MCF 10A (cell line): Measurements from ENCODE around the gene RAB36. TPM values are rescaled to one million over a fixed set of nuclear protein-coding genes. Genes with fewer than 3 reads are reported as not detected.

Experiments
- BruUV-seq: library from RNA; stranded (reverse); fragments of 400-500 nt; replicated peaks from 2 replicates; lab custom pipeline; 2021; lab: Mats Ljungman, UMichigan
- CTCF ChIA-PET: fragments of 300-600 bp; sonication (Branson Sonifier 250); formaldehyde crosslinking; extraction: SDS; loops from one replicate; lab custom pipeline; 2021; ENCODE audit warnings: antibody characterized with exemption, inconsistent platforms; lab: Yijun Ruan, JAX
- POLR2A ChIA-PET: fragments of 300-600, 350-650 bp; sonication (Branson Sonifier 250); formaldehyde crosslinking; extraction: SDS; loops from one replicate; lab custom pipeline; 2020; ENCODE audit warnings: antibody characterized with exemption, inconsistent platforms; lab: Yijun Ruan, JAX
- DNase-seq: peaks from one replicate; pipeline ENCODE4 v3.0.0-alpha.2; 2018; ENCODE audit not compliant: unreplicated experiment
- H3K27ac Mint-ChIP-seq: one replicate; pipeline ENCODE4 v1.8.0; 2022; ENCODE audit warnings: mild to moderate bottlenecking, low read depth, mixed read lengths; ENCODE audit not compliant: unreplicated experiment
- H3K27me3 Mint-ChIP-seq: one replicate; pipeline ENCODE4 v1.8.0; 2022; ENCODE audit warnings: mixed read lengths; ENCODE audit not compliant: insufficient read depth, unreplicated experiment
- H3K36me3 Mint-ChIP-seq: one replicate; pipeline ENCODE4 v1.8.0; 2022; ENCODE audit warnings: mild to moderate bottlenecking, moderate library complexity, mixed read lengths; ENCODE audit not compliant: insufficient read depth, unreplicated experiment
- H3K4me1 Mint-ChIP-seq: one replicate; pipeline ENCODE4 v1.8.0; 2022; ENCODE audit warnings: mixed read lengths; ENCODE audit not compliant: insufficient read depth, unreplicated experiment
- H3K4me3 Mint-ChIP-seq: one replicate; pipeline ENCODE4 v1.8.0; 2022; ENCODE audit warnings: mild to moderate bottlenecking, moderate library complexity, mixed read lengths; ENCODE audit not compliant: unreplicated experiment
- H3K9me3 Mint-ChIP-seq: one replicate; pipeline ENCODE4 v1.8.0; 2022; ENCODE audit warnings: mixed read lengths; ENCODE audit not compliant: unreplicated experiment
- CTCF ChIP-seq: fragments of 200-600 bp; IDR thresholded peaks from one replicate; pipeline ENCODE4 v1.8.0; 2022; ENCODE audit warnings: antibody characterized with exemption, mild to moderate bottlenecking; ENCODE audit not compliant: unreplicated experiment
- intact Hi-C: fragments of 100-400 bp; cut with micrococcal nuclease; formaldehyde crosslinking; loops from 2 replicates; pipeline ENCODE4 v1.14.1; 2022
- total RNA-seq: library from RNA; stranded (reverse); gene quantifications from 2 replicates; pipeline ENCODE4 v1.2.3, GENCODE V29; 2022

The RAB36 gene
- total RNA-seq, 1 experiment from 2014 or later = 8.5 TPM

DNA sequence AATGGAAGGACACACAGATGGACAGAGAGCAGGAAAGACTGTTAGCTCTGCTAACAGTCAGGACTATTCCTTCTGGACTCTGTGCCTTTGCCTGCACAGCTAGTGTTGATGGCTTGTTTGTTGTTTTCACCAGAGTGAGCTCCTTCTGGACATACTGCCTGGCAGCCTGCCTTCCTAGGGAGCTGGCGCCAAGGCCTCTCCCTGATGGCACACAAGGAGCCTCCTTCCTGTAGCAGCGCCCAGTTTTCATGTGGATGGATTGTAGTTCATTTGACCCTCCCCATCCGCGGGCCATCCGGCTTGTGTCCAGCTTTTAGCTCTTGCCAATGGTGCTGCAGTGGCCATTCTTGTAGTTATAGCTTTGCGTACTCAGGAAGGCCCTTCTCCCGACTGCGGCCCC is 18.4 kb downstream of the RAB36 start:
- Mint-ChIP-seq H3K27ac (no peak overlapping the region), H3K4me3 (no peak overlapping the region), H3K27me3 (no peaks in the 10 kb centered on the region), H3K9me3 (no peaks in the 10 kb centered on the region), H3K4me1 (no peaks in the 10 kb centered on the region), H3K36me3 (no peaks in the 10 kb centered on the region)
- TF ChIP-seq CTCF = no peak
- CTCF ChIA-PET = interaction anchor here (0.6 to 2.0 kb wide), 5 partner anchors 15 to 1691 kb away, joined by 3 to 11 read pairs (median 4); no protein-coding TSS in a partner anchor
- no TSS peak for BruUV-seq
- DNase-seq = peak; percentile 17
- POLR2A ChIA-PET = interaction anchor here (0.9 kb wide), 1 partner anchor 88 kb away, joined by 4 read pairs; no protein-coding TSS in a partner anchor
- intact Hi-C loops = no loop called here

DNA sequence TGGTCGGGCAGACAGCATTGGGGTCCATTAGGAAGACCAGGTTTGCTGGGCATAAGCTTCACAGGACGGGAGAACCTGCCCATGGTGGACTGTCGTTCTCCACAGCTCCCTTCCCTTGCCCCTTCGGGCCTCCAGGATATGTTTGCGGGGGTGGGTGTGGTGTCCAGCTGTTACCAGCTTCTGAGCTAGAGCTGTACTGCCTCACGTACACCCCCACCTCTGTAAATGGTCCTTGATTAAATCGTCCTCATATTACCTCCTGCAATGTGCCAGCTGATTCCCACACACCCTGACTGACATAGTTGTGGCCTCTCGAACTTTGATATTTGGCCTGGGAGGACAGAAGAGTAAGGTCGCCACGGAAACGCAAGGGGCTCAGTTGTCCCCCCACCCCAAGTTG is 18.8 kb downstream of the RAB36 start:
- TF ChIP-seq CTCF = no peak
- DNase-seq = no peak
- intact Hi-C loops = no loop called here
- H3K36me3 Mint-ChIP-seq = no peaks in the 10 kb centered on the region
- BruUV-seq = no TSS peak
- H3K9me3 Mint-ChIP-seq = no peaks in the 10 kb centered on the region
- H3K27me3 Mint-ChIP-seq = no peaks in the 10 kb centered on the region
- ChIA-PET POLR2A (no interaction called here), CTCF (interaction anchor here (0.6 to 2.0 kb wide), 4 partner anchors 14 to 1690 kb away, joined by 3 to 11 read pairs (median 4); no protein-coding TSS in a partner anchor)
- H3K4me3 Mint-ChIP-seq = no peak overlapping the region
- H3K27ac Mint-ChIP-seq = no peak overlapping the region
- H3K4me1 Mint-ChIP-seq = no peaks in the 10 kb centered on the region

GRCh38 chr22:23166042-23166831 is 21.0 kb downstream of the RAB36 start:
- intact Hi-C loops = no loop called here
- CTCF ChIA-PET = interaction anchor here (0.7 to 1.2 kb wide), 3 partner anchors 8 to 207 kb away, joined by 3 to 4 read pairs (median 3); no protein-coding TSS in a partner anchor
- Mint-ChIP-seq H3K4me3 (no peak overlapping the region), H3K4me1 (no peaks in the 10 kb centered on the region), H3K36me3 (no peaks in the 10 kb centered on the region), H3K27me3 (no peaks in the 10 kb centered on the region), H3K27ac (no peak overlapping the region), H3K9me3 (no peaks in the 10 kb centered on the region)
- no peak for TF ChIP-seq CTCF
- BruUV-seq = no TSS peak
- POLR2A ChIA-PET = no interaction called here
- DNase-seq = no peak

GRCh38 chr22:23166841-23167616 is 21.8 kb downstream of the RAB36 start:
- CTCF ChIA-PET = interaction anchor here (0.7 to 1.3 kb wide), 2 partner anchors 8 to 221 kb away, joined by 4 read pairs; no protein-coding TSS in a partner anchor
- DNase-seq = no peak

More at GRCh38 chr22:23166841-23167616, 21.8 kb downstream of the RAB36 start:
- TF ChIP-seq CTCF = no peak
- Mint-ChIP-seq H3K9me3 (no peaks in the 10 kb centered on the region), H3K27ac (no peak overlapping the region), H3K4me3 (no peak overlapping the region), H3K27me3 (no peaks in the 10 kb centered on the region), H3K4me1 (no peaks in the 10 kb centered on the region), H3K36me3 (no peaks in the 10 kb centered on the region)
- no TSS peak for BruUV-seq
- POLR2A ChIA-PET = no interaction called here
- intact Hi-C loops = no loop called here
